K562 (cell line): ENCODE data around the gene BOD1L1. TPM values are rescaled to one million over a fixed set of nuclear protein-coding genes. Genes with fewer than 3 reads are reported as not detected.

Experiments used
- CBX1 ChIP-seq: sonication (generic); IDR thresholded peaks from 2 replicates; pipeline ENCODE4 v1.6.1; 2016; ENCODE audit warnings: antibody characterized with exemption, low read depth, mild to moderate bottlenecking
- COPS2 ChIP-seq: fragments of 450-650 bp; conservative IDR thresholded peaks from 2 replicates; pipeline ENCODE4 v1.6.1; 2016; ENCODE audit warnings: mild to moderate bottlenecking, moderate library complexity
- CSDE1 ChIP-seq, 2 experiments: fragments of 450-650 bp; IDR thresholded peaks; 2 replicates each; pipeline ENCODE4 v1.6.1; 2016; ENCODE audit warnings: mild to moderate bottlenecking in 1 of 2
- FOXJ3 ChIP-seq: sonication (generic); formaldehyde crosslinking; IDR thresholded peaks from 2 replicates; pipeline ENCODE4 v1.4.0; 2020; ENCODE audit warnings: mild to moderate bottlenecking, missing genetic modification reagents
- FOXK1 ChIP-seq: sonication (generic); formaldehyde crosslinking; IDR thresholded peaks from 2 replicates; pipeline ENCODE4 v1.8.0; 2022; ENCODE audit warnings: missing genetic modification reagents, mild to moderate bottlenecking, borderline replicate concordance
- GABPB2 ChIP-seq: fragments of 250-450 bp; sonication (Bioruptor Pico); conservative IDR thresholded peaks from 2 replicates; pipeline ENCODE4 v1.5.1; 2021; ENCODE audit warnings: mild to moderate bottlenecking
- L3MBTL2 ChIP-seq: fragments of 450-650 bp; IDR thresholded peaks from 2 replicates; pipeline ENCODE4 v1.6.1; 2016; ENCODE audit warnings: mild to moderate bottlenecking, moderate library complexity
- MAZ ChIP-seq, 2 experiments: fragments of 450-650 bp in 1 of 2; sonication (generic) in 1 of 2; formaldehyde crosslinking; IDR thresholded peaks in 1 of 2; conservative IDR thresholded peaks in 1 of 2; 2 replicates each; pipeline versions ENCODE4 v1.4.0 to v1.5.0; 2020; ENCODE audit warnings: mild to moderate bottlenecking in 1 of 2, missing genetic modification reagents in 1 of 2
- MEF2A ChIP-seq: IDR thresholded peaks from 2 replicates; pipeline ENCODE4 v1.6.1; 2011; ENCODE audit warnings: low read depth, mild to moderate bottlenecking, low read length, moderate library complexity; ENCODE audit not compliant: control insufficient read depth
- PML ChIP-seq: IDR thresholded peaks from 2 replicates; pipeline ENCODE4 v1.6.1; 2012; ENCODE audit warnings: low read length, inconsistent platforms
- PURB ChIP-seq: sonication (generic); formaldehyde crosslinking; IDR thresholded peaks from 2 replicates; pipeline ENCODE4 v1.9.0; 2021; ENCODE audit warnings: low read depth, mild to moderate bottlenecking, missing genetic modification reagents
- RUNX1 ChIP-seq: sonication (generic); IDR thresholded peaks from 2 replicates; pipeline ENCODE4 v1.6.1; 2016; ENCODE audit warnings: antibody characterized with exemption, low read depth
- SNRNP70 ChIP-seq: fragments of 200-400 bp; formaldehyde crosslinking; optimal IDR thresholded peaks from 2 replicates; pipeline ENCODE3; 2017; ENCODE audit warnings: low read depth, low read length
- ZFP30 ChIP-seq: fragments of 250-450 bp; sonication (Bioruptor Pico); IDR thresholded peaks from 2 replicates; pipeline ENCODE4 v1.8.0; 2022; ENCODE audit warnings: moderate library complexity, mild to moderate bottlenecking, inconsistent platforms, borderline replicate concordance
- ZNF354B ChIP-seq: fragments of 250-450 bp; sonication (Bioruptor Pico); IDR thresholded peaks from 2 replicates; pipeline ENCODE4 v1.4.0; 2020
- ZNF644 ChIP-seq: fragments of 200-800 bp; sonication (Bioruptor generic); IDR thresholded peaks from 2 replicates; pipeline ENCODE4 v1.6.1; 2016; ENCODE audit warnings: low read depth, missing genetic modification characterization, missing compliant biosample characterization
- ZNF695 ChIP-seq: fragments of 450-650 bp; formaldehyde crosslinking; IDR thresholded peaks from 2 replicates; pipeline ENCODE4 v1.4.0; 2020; ENCODE audit warnings: mild to moderate bottlenecking, moderate library complexity
- ZNF75A ChIP-seq: fragments of 450-650 bp; formaldehyde crosslinking; IDR thresholded peaks from 2 replicates; pipeline ENCODE4 v1.4.0; 2020; ENCODE audit warnings: mild to moderate bottlenecking
- polyA plus RNA-seq, 8 experiments: library from polyadenylated mRNA; depleted of rRNA in 4 of 8; stranded (reverse) in 5 of 8; unstranded in 3 of 8; fragments of >200 nt; fragmentation: Nextera tagmentation in 2 of 8; fragmentation: Illumina TruSeq in 1 of 8; extraction: Ambion mirVana in 2 of 8; extraction: Trizol in 1 of 8; gene quantifications; 2 replicates each; pipeline versions ENCODE4 v1.2.1 to v1.2.3, GENCODE V29; 2011 to 2014; ENCODE audit warnings: inconsistent platforms in 1 of 8, missing spikeins in 1 of 8
- total RNA-seq, 7 experiments: library from RNA; depleted of rRNA in 6 of 7; stranded (reverse); fragments of >200 nt in 6 of 7; fragmentation: Illumina TruSeq in 2 of 7; extraction: Trizol in 2 of 7; gene quantifications; 2 replicates each; pipeline versions ENCODE4 v1.2.1 to v1.2.3, GENCODE V29; 2011 to 2021; ENCODE audit warnings: low replicate concordance in 1 of 7
- TF ChIP-seq, protein P1 (sequence below): fragments of 450-650 bp; IDR thresholded peaks from 2 replicates; pipeline ENCODE4 v1.6.1; 2017; ENCODE audit warnings: antibody characterized with exemption, mild to moderate bottlenecking
- TF ChIP-seq, protein P2 (sequence below): sonication (generic); formaldehyde crosslinking; IDR thresholded peaks from 2 replicates; pipeline ENCODE4 v1.8.1; 2023; ENCODE audit warnings: mild to moderate bottlenecking, missing genetic modification reagents
- TF ChIP-seq, protein P3 (sequence below): fragments of 450-650 bp; IDR thresholded peaks from 2 replicates; pipeline ENCODE4 v1.6.1; 2014; ENCODE audit warnings: low read depth, mild to moderate bottlenecking, moderate library complexity, borderline replicate concordance
- TF ChIP-seq, protein P4 (sequence below): sonication (generic); formaldehyde crosslinking; IDR thresholded peaks from 2 replicates; pipeline ENCODE4 v1.9.0; 2022; ENCODE audit warnings: mild to moderate bottlenecking, missing genetic modification reagents

The BOD1L1 gene
- total and polyA plus RNA-seq, 9 of the 15 experiments (the other 6 are each of a cell fraction or from before 2014, with no cell fraction given): 4.8 to 23.2 (median 17.7) TPM

DNA sequence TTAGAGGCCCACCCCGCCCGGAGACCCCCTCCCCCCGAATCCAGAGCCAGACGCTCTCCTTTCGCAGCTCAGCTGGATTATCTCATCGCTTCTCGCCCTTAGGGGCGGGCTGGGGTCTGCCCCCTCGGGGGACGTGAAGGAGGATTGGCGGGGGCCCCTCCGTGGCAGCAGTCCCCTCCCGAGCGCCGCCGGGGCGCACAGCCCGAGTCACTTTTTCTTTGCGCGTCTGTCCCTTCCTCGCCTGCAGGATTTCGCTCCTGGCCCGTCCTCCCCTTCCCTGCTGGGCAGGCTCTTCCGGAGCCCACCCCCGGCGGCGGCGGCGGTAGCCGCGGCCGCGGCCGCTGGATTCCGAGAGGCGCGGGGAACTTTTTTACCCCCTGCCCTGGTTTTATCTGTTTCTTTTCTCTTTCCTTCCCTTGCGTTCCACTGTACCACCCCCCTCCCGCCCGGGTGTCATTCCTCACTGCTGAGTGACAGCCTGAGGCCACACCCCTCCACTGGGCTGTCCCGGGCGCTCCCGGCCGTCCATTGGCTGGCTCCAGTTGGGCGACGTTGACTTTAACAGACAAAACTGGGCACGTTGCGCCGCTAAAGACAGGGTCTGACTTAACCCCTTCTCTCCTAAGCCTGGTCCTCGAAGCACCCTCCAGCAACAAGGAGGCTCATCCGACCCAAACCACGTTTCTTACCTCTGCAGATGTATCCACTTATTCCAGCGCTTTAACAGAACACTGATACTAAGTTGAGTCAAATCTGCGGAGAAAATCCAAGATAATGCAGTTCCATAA, 82.7 kb downstream of the BOD1L1 start (continued):
- TF ChIP-seq FOXK1: no peak
- TF ChIP-seq MAZ (CRISPR knock-in tag; conservative IDR thresholded peaks at IDR 0.05 in 1 of 2, IDR thresholded peaks at IDR 0.05 in 1 of 2): peak in 1 of 2 experiments; percentile 54; a peak in 2 of 4 replicates
- TF ChIP-seq ZNF695 (CRISPR knock-in tag): no peak
- TF ChIP-seq PURB: no peak
- TF ChIP-seq, protein P1, sequence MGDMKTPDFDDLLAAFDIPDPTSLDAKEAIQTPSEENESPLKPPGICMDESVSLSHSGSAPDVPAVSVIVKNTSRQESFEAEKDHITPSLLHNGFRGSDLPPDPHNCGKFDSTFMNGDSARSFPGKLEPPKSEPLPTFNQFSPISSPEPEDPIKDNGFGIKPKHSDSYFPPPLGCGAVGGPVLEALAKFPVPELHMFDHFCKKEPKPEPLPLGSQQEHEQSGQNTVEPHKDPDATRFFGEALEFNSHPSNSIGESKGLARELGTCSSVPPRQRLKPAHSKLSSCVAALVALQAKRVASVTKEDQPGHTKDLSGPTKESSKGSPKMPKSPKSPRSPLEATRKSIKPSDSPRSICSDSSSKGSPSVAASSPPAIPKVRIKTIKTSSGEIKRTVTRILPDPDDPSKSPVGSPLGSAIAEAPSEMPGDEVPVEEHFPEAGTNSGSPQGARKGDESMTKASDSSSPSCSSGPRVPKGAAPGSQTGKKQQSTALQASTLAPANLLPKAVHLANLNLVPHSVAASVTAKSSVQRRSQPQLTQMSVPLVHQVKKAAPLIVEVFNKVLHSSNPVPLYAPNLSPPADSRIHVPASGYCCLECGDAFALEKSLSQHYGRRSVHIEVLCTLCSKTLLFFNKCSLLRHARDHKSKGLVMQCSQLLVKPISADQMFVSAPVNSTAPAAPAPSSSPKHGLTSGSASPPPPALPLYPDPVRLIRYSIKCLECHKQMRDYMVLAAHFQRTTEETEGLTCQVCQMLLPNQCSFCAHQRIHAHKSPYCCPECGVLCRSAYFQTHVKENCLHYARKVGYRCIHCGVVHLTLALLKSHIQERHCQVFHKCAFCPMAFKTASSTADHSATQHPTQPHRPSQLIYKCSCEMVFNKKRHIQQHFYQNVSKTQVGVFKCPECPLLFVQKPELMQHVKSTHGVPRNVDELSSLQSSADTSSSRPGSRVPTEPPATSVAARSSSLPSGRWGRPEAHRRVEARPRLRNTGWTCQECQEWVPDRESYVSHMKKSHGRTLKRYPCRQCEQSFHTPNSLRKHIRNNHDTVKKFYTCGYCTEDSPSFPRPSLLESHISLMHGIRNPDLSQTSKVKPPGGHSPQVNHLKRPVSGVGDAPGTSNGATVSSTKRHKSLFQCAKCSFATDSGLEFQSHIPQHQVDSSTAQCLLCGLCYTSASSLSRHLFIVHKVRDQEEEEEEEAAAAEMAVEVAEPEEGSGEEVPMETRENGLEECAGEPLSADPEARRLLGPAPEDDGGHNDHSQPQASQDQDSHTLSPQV: peak; percentile 69
- TF ChIP-seq, protein P2, sequence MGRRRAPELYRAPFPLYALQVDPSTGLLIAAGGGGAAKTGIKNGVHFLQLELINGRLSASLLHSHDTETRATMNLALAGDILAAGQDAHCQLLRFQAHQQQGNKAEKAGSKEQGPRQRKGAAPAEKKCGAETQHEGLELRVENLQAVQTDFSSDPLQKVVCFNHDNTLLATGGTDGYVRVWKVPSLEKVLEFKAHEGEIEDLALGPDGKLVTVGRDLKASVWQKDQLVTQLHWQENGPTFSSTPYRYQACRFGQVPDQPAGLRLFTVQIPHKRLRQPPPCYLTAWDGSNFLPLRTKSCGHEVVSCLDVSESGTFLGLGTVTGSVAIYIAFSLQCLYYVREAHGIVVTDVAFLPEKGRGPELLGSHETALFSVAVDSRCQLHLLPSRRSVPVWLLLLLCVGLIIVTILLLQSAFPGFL (CRISPR knock-in tag): no peak
- no peak for TF ChIP-seq ZFP30
- no peak for TF ChIP-seq FOXJ3 (CRISPR knock-in tag)
- TF ChIP-seq CSDE1 (IDR thresholded peaks at IDR 0.05): peak in 1 of 2 experiments; percentile 18; a peak in 1 of 4 replicates
- TF ChIP-seq, protein P3, sequence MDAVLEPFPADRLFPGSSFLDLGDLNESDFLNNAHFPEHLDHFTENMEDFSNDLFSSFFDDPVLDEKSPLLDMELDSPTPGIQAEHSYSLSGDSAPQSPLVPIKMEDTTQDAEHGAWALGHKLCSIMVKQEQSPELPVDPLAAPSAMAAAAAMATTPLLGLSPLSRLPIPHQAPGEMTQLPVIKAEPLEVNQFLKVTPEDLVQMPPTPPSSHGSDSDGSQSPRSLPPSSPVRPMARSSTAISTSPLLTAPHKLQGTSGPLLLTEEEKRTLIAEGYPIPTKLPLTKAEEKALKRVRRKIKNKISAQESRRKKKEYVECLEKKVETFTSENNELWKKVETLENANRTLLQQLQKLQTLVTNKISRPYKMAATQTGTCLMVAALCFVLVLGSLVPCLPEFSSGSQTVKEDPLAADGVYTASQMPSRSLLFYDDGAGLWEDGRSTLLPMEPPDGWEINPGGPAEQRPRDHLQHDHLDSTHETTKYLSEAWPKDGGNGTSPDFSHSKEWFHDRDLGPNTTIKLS: peak; percentile 70; the same call in 1 of the 2 replicates
- TF ChIP-seq GABPB2 (CRISPR knock-in tag): no peak
- no peak for TF ChIP-seq ZNF354B (CRISPR knock-in tag)
- TF ChIP-seq CBX1: peak; percentile 70; the same call in 1 of the 2 replicates
- no peak for TF ChIP-seq PML
- no peak for TF ChIP-seq ZNF75A
- TF ChIP-seq RUNX1: no peak
- TF ChIP-seq SNRNP70: no peak
- TF ChIP-seq MEF2A: no peak
- TF ChIP-seq ZNF644: no peak
- TF ChIP-seq, protein P4, sequence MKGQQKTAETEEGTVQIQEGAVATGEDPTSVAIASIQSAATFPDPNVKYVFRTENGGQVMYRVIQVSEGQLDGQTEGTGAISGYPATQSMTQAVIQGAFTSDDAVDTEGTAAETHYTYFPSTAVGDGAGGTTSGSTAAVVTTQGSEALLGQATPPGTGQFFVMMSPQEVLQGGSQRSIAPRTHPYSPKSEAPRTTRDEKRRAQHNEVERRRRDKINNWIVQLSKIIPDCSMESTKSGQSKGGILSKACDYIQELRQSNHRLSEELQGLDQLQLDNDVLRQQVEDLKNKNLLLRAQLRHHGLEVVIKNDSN (CRISPR knock-in tag): no peak
- peak; percentile 100 for TF ChIP-seq L3MBTL2
- no peak for TF ChIP-seq COPS2
